Keratinocyte (primary cell): ENCODE results near the gene ZNF76. TPM values are rescaled to one million over a fixed set of nuclear protein-coding genes. Genes with fewer than 3 reads are reported as not detected.
"Not testable (repeated sequence)": the region's sequence is repeated elsewhere in the genome, so short reads cannot be mapped to it uniquely, and the experiment has no call there.

Experiments
- DNase-seq: peaks from one replicate; pipeline ENCODE4 v3.0.0-alpha.2; 2011; ENCODE audit warnings: low read depth, missing footprints, low spot score
- FAIRE-seq: peaks from 2 replicates; lab custom pipeline; 2011; peaks lifted over from hg19 to GRCh38; lab: Jason Lieb, UNC
- H2AFZ ChIP-seq: 2 replicates; pipeline ENCODE4 v1.6.0; 2012; ENCODE audit warnings: low read length, control low read depth, inconsistent platforms; ENCODE audit not compliant: control insufficient read depth
- H3K27ac ChIP-seq: 2 replicates; pipeline ENCODE4 v1.5.1; 2011; ENCODE audit warnings: low read length; ENCODE audit not compliant: control insufficient read depth, insufficient read depth
- H3K27me3 ChIP-seq: 3 replicates; pipeline ENCODE4 v1.6.0; 2011; ENCODE audit warnings: low read length; ENCODE audit not compliant: control insufficient read depth, insufficient read depth; ENCODE audit errors: extremely low read depth
- H3K36me3 ChIP-seq, 2 experiments: 2 replicates in 1 of 2; 3 replicates in 1 of 2; pipeline ENCODE4 v1.5.1; 2011; ENCODE audit warnings: low read length in 2 of 2, mild to moderate bottlenecking in 1 of 2; ENCODE audit not compliant: control insufficient read depth in 2 of 2, insufficient read depth in 2 of 2; ENCODE audit errors: extremely low read depth in 1 of 2
- H3K4me1 ChIP-seq: 3 replicates; pipeline ENCODE4 v1.5.1; 2011; ENCODE audit warnings: low read length; ENCODE audit not compliant: control insufficient read depth, insufficient read depth; ENCODE audit errors: extremely low read depth
- H3K4me2 ChIP-seq: 3 replicates; pipeline ENCODE4 v1.6.0; 2011; ENCODE audit warnings: low read depth, low read length; ENCODE audit not compliant: control insufficient read depth, insufficient read depth; ENCODE audit errors: extremely low read depth
- H3K4me3 ChIP-seq, 3 experiments: fragments of 200-600 bp in 1 of 3; sonication (generic) in 1 of 3; 2 replicates in 2 of 3; 3 replicates in 1 of 3; pipeline ENCODE4 v1.5.1; 2011 to 2016; ENCODE audit warnings: low read length in 3 of 3, mild to moderate bottlenecking in 3 of 3, control low read depth in 2 of 3, inconsistent platforms in 1 of 3, low read depth in 1 of 3, mixed read lengths in 1 of 3, mixed run types in 1 of 3, moderate library complexity in 1 of 3; ENCODE audit not compliant: control insufficient read depth in 2 of 3, insufficient read depth in 2 of 3; ENCODE audit errors: extremely low read depth in 1 of 3
- H3K79me2 ChIP-seq: 2 replicates; pipeline ENCODE4 v1.6.0; 2012; ENCODE audit warnings: low read length; ENCODE audit not compliant: control insufficient read depth, insufficient read depth
- H3K9ac ChIP-seq: 3 replicates; pipeline ENCODE4 v1.6.0; 2011; ENCODE audit warnings: low read length; ENCODE audit not compliant: control insufficient read depth, insufficient read depth; ENCODE audit errors: extremely low read depth
- H3K9me1 ChIP-seq: 3 replicates; pipeline ENCODE4 v1.6.0; 2011; ENCODE audit warnings: low read length; ENCODE audit not compliant: control insufficient read depth, insufficient read depth; ENCODE audit errors: extremely low read depth
- H3K9me3 ChIP-seq: 2 replicates; pipeline ENCODE4 v1.5.1; 2012; ENCODE audit warnings: low read depth, low read length; ENCODE audit not compliant: control insufficient read depth
- H4K20me1 ChIP-seq: 3 replicates; pipeline ENCODE4 v1.6.0; 2011; ENCODE audit warnings: low read length; ENCODE audit not compliant: control insufficient read depth, insufficient read depth; ENCODE audit errors: extremely low read depth
- CTCF ChIP-seq, 3 experiments: IDR thresholded peaks in 1 of 3; conservative IDR thresholded peaks in 1 of 3; optimal IDR thresholded peaks in 1 of 3; 2 replicates in 2 of 3; 3 replicates in 1 of 3; pipeline versions ENCODE3 to v1.5.1; 2011; ENCODE audit warnings: low read length in 3 of 3, mild to moderate bottlenecking in 3 of 3, moderate library complexity in 2 of 3, control low read depth in 1 of 3, inconsistent platforms in 1 of 3; ENCODE audit not compliant: insufficient read depth in 2 of 3; ENCODE audit errors: extremely low read depth in 1 of 3
- EZH2 ChIP-seq: IDR thresholded peaks from one replicate; pipeline ENCODE4 v1.6.1; 2012; ENCODE audit warnings: inconsistent platforms, mild to moderate bottlenecking, low read length, moderate library complexity
- dilution Hi-C: fragments of 300-500 bp; cut with MboI; formaldehyde crosslinking; loops from one replicate; pipeline ENCODE4 v1.7.0; 2020; ENCODE audit warnings: low sequenced_read_pairs; ENCODE audit not compliant: extremely low pct_ligation_motif_present
- polyA plus RNA-seq, 5 experiments: library from polyadenylated mRNA; depleted of rRNA in 3 of 5; stranded (reverse) in 3 of 5; stranded (forward) in 1 of 5; unstranded in 1 of 5; fragments of >200 nt; gene quantifications; 1 replicate in 1 of 5; 2 replicates in 3 of 5; 3 replicates in 1 of 5; pipeline versions ENCODE4 v1.2.1 to v1.2.3, GENCODE V29; 2011 to 2012; ENCODE audit warnings: missing spikeins in 2 of 5, low read depth in 1 of 5, low replicate concordance in 1 of 5

Gene ZNF76
- polyA plus RNA-seq, 1 donor (not counting 4 experiments of a cell fraction or from before 2014, with no cell fraction given) = 7.2 TPM

GRCh38 chr6:35305117-35305516 is 45.6 kb downstream of the ZNF76 start:
- Histone ChIP-seq H3K36me3 (peaks cover 2 to 15% of the 10 kb centered on the region in 2 experiments), H3K9ac (no peak overlapping the region), H3K79me2 (peaks cover 15% of the 10 kb centered on the region), H3K4me3 (no peak overlapping the region), H3K27ac (no peak overlapping the region), H2AFZ (no peak overlapping the region), H4K20me1 (no peaks in the 10 kb centered on the region), H3K9me1 (no peaks in the 10 kb centered on the region), H3K4me1 (peaks cover 25% of the 10 kb centered on the region), H3K4me2 (no peak overlapping the region), H3K27me3 (no peaks in the 10 kb centered on the region), H3K9me3 (no peaks in the 10 kb centered on the region)
- DNase-seq (no peak), FAIRE-seq (no peak)
- dilution Hi-C loops = no loop called here
- TF ChIP-seq CTCF (optimal IDR thresholded peaks at IDR 0.05 in 1 of 3, IDR thresholded peaks at IDR 0.05 in 1 of 3, conservative IDR thresholded peaks at IDR 0.05 in 1 of 3; ENCODE audit: extremely low read depth in 1 of 3, insufficient read depth in 2 of 3, low read length in 3 of 3) = peak in 1 of 3 experiments; percentile 11
- no peak for TF ChIP-seq EZH2

DNA sequence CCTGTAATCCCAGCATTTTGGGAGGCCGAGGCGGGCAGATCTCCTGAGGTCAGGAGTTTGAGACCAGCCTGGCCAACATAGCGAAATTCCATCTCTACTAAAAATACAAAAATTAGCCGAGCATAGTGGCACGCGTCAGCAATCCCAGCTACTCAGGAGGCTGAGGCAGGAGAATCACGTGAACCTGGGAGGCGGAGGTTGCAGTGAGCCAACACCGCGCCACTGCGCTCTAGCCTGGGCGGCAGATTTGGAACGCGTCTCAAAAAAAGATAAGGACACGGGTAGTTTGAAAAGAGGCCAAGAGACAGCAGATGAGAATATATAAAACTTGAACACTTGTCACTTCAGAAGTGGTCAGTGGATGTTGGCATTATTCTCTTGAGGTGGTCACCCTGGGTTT is 47.6 kb downstream of the ZNF76 start:
- H4K20me1 ChIP-seq, dilution Hi-C loops, H3K9me1 ChIP-seq, H3K27me3 ChIP-seq, H3K27ac ChIP-seq, DNase-seq, FAIRE-seq, H3K4me2 ChIP-seq, H3K79me2 ChIP-seq, H3K9ac ChIP-seq, H3K4me3 ChIP-seq, H3K9me3 ChIP-seq, H2AFZ ChIP-seq: not testable (repeated sequence)
- H3K4me1 ChIP-seq = peaks cover 20% of the 10 kb centered on the region
- peaks cover 5 to 16% of the 10 kb centered on the region in 2 experiments for H3K36me3 ChIP-seq

DNA sequence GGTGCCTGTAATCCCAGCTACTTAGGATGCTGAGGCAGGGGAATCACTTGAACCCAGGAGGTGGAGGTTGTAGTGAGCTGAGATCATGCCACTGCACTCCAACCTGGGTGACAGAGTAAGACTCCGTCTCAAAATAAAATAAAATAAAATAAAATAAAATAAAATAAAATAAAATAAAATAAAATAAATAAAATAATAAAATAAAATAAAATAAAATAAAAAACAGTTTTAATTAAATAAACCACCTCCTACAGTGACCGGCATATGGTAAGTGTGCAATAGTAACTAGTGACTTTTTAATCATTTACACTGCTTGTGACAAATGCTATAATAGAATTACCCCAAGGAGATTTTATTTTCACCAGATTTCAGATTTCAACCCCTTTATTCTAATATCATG is 49.0 kb downstream of the ZNF76 start:
- H3K27ac ChIP-seq, dilution Hi-C loops, DNase-seq, H3K9me1 ChIP-seq, H2AFZ ChIP-seq, H3K9me3 ChIP-seq, H3K27me3 ChIP-seq, H3K4me1 ChIP-seq, H3K4me2 ChIP-seq, H3K9ac ChIP-seq, H3K79me2 ChIP-seq, H3K4me3 ChIP-seq, FAIRE-seq, H4K20me1 ChIP-seq: not testable (repeated sequence)
- peaks cover 9 to 16% of the 10 kb centered on the region in 2 experiments for H3K36me3 ChIP-seq
